GM21529 (cell line): ENCODE results near the gene ADORA3.

Experiments
- ATAC-seq: cut with Tn5 transposase; IDR thresholded peaks from one replicate; pipeline ENCODE4 v1.9.1; 2021; ENCODE audit not compliant: unreplicated experiment

ADORA3 gene

DNA sequence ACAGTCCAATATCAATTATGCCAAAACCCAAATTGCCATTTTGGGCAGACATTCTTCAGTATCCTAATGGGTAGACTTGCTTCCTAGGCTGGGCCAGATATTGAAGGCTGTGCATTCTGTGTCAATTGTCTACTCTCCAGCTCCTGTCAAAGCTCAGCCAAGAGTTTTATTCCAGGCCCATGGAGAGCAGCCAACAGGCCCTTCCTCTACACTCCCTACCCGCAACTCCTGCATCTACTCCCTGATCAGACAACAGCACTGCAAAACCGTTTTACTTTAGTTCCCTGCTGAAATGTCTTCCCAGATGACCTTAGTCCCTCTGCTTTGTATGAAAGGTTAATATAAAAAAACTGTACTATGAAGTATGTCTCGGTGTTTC, 6.6 kb upstream of the ADORA3 start:
- ATAC-seq = no peak

DNA sequence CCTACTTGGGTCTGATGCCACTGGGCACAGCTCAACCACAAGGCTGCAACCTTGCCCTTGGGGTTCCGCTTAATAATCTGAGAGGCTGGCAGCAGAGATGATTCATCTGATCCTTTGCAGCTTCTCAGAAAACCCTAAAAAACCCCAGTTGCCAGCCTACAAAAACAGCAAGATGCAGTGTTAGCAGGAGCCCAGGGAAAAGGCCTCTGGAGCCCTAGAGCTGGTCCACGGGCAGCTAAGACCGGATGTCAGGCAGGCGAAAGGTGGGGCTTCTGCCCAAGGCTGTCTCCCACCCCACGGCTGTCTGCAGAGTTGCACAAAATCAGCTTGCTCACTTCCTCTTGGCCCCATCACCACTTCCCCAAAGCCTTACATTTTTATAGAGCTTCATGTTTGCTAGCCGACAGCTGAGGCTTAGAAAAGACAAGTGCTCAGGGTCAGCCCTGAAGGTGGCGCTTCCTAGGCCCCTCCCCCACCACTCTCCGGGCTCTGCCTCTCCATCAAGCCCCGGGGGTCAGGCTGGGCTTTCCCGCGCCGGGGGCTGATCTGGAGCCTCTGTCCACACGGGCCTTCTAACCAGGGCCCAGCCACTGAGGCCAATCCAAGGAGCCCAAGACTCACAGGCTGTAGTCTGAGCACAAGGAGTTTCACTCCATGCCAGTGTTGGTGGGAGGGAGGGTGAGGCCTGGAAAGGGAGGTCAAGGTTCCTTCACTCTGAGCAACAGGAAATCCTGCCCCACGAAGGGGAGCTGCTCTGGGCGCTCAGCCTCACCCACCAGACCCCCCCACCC, 4.2 kb upstream of the ADORA3 start:
- peak; percentile 49 for ATAC-seq

- no peak for ATAC-seq
These were observed 3.1 kb upstream of the ADORA3 start for GRCh38 chr1:111506561-111506960.

DNA sequence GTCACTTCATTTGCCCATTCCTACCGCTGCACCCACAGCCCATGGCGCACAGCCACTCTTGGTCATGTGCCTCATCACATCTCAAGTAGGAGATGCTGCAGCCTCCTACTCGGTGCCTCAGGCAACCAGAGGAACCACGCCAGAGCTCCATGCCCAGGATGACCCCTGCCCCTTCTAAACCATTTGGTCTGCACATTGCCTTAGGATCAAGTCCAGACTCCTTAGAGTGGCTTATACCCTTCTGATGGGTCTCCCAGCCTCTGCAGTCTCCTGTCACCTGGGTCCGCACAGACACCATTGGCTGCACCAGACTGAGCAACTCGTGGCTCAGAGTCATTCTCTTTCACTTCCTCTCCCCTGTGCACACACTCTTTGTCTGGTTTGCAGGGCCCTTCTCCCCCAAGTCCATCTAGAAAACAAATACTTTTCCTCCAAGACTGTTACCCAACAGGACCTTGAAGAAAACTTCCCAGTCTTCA, 2.2 kb upstream of the ADORA3 start:
- peak; percentile 70 for ATAC-seq

DNA sequence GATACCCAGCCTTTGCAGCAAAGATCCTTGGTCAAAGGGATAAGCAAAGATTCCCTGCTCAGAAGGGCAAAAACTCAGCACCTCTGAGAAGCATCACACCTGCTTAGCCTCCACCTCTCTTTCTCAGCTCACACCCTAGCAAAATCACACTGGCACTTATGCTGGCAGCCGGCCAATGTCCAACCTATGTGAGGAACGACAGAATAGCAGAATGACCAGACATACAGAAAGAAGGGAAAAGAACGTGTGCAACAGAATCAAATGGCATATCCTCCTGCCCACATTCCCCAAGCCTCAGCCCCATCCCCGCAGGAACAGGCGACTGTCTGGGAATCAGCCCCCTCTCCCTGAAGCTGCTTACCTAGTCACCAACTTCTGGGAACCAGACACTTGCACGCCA, 664 bp upstream of the ADORA3 start:
- no peak for ATAC-seq

- ATAC-seq = no peak
These were observed 1.8 kb downstream of the ADORA3 start for GRCh38 chr1:111501645-111502044.

DNA sequence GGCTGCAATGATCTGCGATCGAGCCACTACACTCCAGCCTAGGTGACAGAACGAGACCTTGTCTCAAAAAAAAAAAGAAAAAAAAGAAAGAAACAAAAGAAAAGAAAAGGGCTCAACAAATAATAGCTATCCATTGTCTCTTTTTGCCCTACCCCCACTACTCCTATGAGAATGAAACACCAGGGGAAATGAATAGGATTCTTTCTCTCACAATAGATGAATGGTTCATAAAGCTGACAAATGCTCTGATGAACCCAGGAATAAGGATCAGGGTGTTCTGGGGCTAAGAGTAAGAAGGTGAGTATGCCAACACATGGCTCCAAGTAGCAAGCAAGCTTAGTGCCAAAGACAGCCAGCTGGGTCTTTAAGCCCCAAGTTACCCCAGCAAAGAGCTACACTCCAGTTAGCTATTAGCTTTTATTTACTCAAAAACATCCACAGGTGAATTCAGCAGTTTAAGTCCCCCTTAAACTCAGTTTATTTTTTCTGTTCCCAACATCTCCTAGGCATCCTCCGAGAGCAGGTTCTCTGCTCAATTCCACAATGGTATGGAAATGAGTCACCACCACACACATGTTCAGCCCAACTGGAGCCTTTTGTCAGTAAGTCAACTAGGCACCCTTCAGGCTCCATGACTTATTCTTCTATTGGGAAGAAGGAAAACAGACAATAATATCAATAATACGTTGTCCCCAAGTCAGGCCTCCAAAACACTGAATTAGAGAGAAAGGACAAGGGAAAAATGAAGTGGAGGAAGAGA, 4.2 kb downstream of the ADORA3 start:
- no peak for ATAC-seq

DNA sequence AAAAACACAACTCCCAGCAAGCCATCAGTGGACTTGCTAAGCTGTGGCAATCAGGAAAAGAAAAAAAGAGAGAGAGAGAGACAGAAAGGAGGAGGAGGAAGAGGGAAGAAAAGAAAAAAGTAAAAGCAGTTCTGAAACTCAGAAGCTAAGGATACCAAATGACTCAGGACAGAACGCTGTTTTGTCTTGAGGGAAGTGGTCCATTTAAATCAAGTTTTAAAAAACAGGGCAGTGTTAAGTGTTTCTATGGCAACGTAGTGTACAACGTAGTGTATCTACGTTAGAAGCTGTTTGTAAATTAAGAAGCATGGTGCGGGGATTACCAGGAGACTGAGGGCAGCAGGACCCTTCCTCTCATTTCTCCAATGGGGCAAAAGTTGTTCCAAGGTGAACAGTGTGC, 5.8 kb downstream of the ADORA3 start:
- ATAC-seq = no peak

GRCh38 chr1:111496398-111496797, 7.0 kb downstream of the ADORA3 start:
- no peak for ATAC-seq

- ATAC-seq = no peak
These were observed 12.4 kb downstream of the ADORA3 start for GRCh38 chr1:111491070-111491469.

DNA sequence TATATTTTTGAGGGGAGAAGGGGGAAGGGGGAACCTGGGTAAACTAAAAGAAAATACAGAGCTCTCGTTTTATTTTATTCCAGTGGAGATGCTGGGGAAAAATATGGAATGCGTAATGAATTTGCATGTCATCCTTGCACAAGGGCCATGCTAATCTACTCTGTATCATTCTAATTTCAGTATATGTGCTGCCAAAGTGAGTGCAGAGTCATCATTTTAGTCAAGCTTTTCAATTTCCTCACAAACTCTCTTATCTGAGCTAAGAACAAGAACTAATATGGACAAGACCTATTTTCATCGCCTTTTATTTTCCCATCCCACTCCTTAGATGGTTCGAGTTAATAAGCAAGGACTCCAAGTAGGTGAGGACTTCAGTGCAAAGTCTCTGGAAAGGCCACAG, 13.2 kb downstream of the ADORA3 start:
- ATAC-seq = no peak

DNA sequence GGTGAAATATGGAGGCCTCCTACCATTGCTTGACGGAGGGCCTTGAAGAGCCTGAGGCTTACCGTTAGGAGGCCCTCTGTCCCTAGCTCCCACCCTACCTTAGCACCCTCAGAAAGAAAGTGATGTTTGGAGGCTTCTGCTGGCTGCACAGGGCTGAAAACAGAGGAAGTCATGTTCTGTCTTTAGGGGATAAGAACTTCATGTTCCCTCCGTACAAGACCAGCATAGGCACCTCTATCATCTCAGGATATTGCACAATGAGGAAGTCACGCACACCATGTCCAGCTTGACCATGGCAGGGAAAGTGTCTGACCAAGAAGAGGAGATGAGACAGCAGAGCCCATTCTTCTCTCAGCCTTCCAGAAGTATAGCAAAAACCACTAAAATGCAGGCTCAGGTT, 13.8 kb downstream of the ADORA3 start:
- ATAC-seq = no peak

DNA sequence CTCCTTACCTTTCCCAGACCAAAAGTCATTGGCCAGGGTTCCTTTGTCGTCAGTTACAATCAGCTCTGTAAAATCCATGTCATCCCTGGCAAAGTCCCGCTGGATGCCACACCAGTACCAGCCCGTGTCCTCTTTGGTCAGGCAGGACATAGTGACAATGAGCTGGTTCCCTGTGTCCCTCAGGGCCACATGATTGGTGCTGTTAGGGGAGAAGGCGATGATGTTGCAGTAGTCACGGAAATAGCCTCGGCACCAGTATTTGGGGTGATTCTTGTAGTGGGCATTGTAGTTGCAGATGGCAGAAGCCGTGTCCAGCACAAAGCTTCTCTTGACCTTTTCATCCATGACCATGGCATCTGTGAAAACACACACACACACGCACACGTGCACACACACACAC, 14.8 kb downstream of the ADORA3 start:
- ATAC-seq = no peak

DNA sequence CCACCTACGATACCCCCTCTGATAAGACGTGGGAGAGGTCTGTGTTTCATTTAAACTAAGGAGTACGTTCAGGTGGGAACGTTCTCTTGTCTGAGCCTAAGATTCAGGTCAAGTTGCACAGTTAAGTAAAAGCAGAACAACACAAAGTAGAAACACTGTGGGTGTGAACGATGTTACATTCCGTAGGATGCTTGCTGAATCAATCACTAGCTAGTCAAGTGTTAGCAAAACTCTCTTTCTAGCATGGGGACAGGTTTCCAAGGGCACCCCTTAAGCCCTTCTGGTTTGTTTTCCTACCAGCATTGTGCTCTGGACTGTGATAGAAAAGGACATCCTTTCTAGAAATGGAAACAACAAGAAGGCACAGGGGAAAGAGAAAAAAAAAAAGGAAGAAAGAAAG, 16.3 kb downstream of the ADORA3 start:
- no peak for ATAC-seq

DNA sequence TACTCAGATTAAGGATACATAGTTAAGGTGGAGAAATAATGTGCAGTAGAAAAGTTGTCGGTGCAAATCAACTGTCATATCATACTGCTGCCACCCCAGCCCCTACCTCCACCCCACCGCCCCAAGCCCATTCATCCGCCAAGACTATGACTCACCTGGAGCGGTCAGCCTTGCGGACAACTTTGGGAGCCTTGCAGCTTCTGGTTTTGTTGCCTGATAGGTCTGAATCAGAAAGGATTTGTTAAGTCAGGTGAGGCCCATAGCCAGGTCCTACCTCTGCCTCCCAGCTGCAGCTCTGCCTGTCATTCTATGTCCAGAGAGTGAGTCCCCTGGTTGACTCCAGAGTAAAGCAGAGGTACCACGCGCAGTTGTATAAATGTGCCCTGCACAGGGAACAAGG, 17.0 kb downstream of the ADORA3 start:
- ATAC-seq = no peak

GRCh38 chr1:111484391-111485026, 18.9 kb downstream of the ADORA3 start:
- ATAC-seq = no peak

GRCh38 chr1:111483876-111484275, 19.6 kb downstream of the ADORA3 start:
- no peak for ATAC-seq

DNA sequence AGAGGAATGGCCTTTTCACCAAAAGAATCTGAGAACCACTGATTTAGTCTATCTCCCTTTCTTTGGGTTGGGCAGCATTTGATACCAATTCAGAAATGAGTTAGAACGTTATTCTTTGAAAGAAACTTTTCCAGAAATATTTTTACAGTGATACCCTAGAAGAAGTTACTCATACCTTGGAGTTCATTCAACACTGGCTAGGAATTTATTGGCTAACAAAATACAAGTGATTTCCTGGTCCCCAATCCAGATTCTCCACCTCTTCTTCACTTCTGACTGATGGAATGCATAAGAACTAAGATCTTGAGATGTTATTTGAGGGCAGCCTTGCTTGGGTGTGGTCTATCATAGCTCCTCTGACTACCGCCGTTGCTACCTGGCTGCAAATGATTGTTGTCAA, 20.3 kb downstream of the ADORA3 start:
- no peak for ATAC-seq

DNA sequence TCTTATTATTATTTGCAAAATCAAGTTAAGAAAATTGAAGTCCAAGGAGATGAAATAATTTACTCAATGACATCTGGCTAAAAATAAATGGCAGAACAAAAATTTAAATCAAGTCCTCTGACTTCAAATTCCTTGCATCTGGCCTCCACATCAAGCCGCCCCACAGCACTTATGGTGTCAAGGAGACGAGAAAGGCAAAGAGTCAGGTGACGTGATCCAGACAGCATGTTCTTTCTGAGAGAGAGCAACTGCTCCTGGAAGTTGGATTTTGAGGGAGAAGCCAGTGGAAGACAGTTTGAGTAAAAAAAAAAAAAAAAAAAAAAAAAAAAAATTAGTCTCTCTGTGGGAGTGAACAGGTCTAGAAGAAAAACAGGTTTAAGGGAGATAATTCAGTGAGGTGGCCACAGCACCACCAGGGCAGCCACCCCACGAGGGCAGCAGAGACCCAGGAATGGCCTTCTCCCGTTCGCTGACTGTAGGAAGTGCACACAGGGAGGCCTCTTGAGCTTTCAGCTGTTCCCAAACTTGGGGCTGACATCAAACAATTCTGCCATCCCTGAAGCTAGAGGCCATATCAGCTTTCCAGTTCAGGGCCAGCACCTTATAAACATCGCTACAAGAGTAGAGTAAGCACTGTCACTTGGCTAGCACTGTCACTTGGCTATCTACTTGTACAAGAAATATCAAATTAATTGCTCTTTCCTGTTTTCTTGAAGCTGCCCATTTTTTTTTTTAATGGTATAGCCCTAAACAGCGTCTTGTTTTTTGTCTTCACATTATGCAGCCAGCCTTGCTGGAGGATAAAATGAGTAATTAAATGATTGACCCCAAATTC, 21.8 kb downstream of the ADORA3 start:
- peak; percentile 56 for ATAC-seq

GRCh38 chr1:111480674-111481073, 22.8 kb downstream of the ADORA3 start:
- no peak for ATAC-seq

DNA sequence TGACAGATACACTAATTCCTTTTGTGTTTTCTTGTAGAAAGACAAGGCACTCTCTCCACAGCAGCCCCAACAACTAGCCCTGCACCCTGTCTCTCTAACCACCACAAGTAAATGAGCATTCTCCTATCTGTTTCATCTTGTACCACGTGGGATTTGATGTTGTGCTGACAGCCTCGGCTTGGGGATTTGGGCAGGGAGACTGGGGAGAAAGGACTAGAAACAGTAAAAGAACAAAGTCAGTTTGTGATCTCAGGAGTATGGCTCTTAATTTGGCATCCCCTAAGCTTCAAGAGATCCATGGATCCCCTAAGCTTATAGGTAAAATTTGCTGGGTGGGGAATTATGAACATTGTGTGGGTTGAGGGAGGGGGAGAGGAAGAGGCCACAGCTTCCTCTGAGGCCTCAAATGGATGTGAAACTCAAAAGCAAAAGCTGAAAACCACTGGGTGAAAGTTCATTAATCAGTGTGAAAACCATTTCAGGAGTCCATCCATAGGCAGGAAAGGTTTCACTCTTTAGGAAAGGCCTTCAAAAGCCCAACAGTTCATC, 26.6 kb downstream of the ADORA3 start:
- ATAC-seq = peak; percentile 82
